Activated B cell treated with CpG ODN at 0.5 μM for 24 hours (primary cell): ENCODE measurements around the gene PTPN13. TPM values are rescaled to one million over a fixed set of nuclear protein-coding genes. Genes with fewer than 3 reads are reported as not detected.

Experiments used
- ATAC-seq: fragments of 200-7000 bp; cut with Tn5 transposase; one replicate; pipeline ENCODE4 v1.10.0; 2021; ENCODE audit warnings: low read depth, mild to moderate bottlenecking, moderate library complexity
- CTCF ChIA-PET: fragments of 350-600 bp; sonication (Branson Sonifier 250); formaldehyde crosslinking; loops from one replicate; lab custom pipeline; 2021; ENCODE audit warnings: antibody characterized with exemption; lab: Charles Lee
- POLR2A ChIA-PET: fragments of 350-600 bp; sonication (Branson Sonifier 250); formaldehyde crosslinking; loops from one replicate; lab custom pipeline; 2021; ENCODE audit warnings: antibody characterized with exemption; lab: Charles Lee
- DNase-seq: peaks from one replicate; pipeline ENCODE4 v3.0.0; 2022
- H3K27ac Mint-ChIP-seq: one replicate; pipeline ENCODE4 v1.8.0; 2020; ENCODE audit warnings: mixed read lengths
- H3K27me3 Mint-ChIP-seq: one replicate; pipeline ENCODE4 v1.8.0; 2021; ENCODE audit warnings: mixed read lengths
- H3K36me3 Mint-ChIP-seq: one replicate; pipeline ENCODE4 v1.8.0; 2021; ENCODE audit warnings: low read depth, mixed read lengths
- H3K4me1 Mint-ChIP-seq: one replicate; pipeline ENCODE4 v1.8.0; 2021; ENCODE audit warnings: mixed read lengths
- H3K4me3 Mint-ChIP-seq: one replicate; pipeline ENCODE4 v1.8.0; 2020; ENCODE audit warnings: mild to moderate bottlenecking, mixed read lengths
- H3K9me3 Mint-ChIP-seq: one replicate; pipeline ENCODE4 v1.8.0; 2020; ENCODE audit warnings: mixed read lengths
- intact Hi-C: fragments of 100-400 bp; cut with micrococcal nuclease; formaldehyde crosslinking; loops from one replicate; pipeline ENCODE4 v1.15.1; 2024
- total RNA-seq: library from RNA; stranded (reverse); gene quantifications from 2 replicates; pipeline ENCODE4 v1.2.3, GENCODE V29; 2022
- TF ChIP-seq, protein P1 (sequence below): fragments of 200-600 bp; IDR thresholded peaks from one replicate; pipeline ENCODE4 v1.8.0; 2022; ENCODE audit warnings: antibody characterized with exemption, mild to moderate bottlenecking

PTPN13 gene
- total RNA-seq, 1 donor from 2014 or later = 0.07 TPM

DNA sequence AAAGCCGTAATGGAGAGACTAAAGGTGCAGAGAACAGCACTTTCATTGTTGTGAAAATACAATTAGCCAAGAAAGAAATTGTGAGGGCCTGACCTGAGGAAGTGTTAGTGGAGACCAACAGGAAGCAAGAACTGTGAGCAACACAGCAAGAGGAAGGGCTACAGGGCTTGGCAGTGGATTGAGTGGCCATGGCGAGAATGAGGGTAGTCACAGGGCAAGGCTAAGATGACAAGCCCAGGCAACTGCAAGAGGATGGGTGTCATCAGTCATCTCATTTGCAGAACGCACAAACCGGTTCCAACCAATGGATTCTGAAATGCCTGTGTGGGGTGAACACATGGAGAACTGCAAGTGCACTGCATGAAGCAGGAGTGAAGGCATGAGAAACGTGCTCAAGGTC is 251.5 kb downstream of the PTPN13 start:
- Mint-ChIP-seq H3K9me3 (no peaks in the 10 kb centered on the region), H3K36me3 (no peaks in the 10 kb centered on the region), H3K27ac (no peak overlapping the region), H3K27me3 (no peaks in the 10 kb centered on the region), H3K4me3 (no peak overlapping the region), H3K4me1 (no peaks in the 10 kb centered on the region)
- TF ChIP-seq, protein P1, sequence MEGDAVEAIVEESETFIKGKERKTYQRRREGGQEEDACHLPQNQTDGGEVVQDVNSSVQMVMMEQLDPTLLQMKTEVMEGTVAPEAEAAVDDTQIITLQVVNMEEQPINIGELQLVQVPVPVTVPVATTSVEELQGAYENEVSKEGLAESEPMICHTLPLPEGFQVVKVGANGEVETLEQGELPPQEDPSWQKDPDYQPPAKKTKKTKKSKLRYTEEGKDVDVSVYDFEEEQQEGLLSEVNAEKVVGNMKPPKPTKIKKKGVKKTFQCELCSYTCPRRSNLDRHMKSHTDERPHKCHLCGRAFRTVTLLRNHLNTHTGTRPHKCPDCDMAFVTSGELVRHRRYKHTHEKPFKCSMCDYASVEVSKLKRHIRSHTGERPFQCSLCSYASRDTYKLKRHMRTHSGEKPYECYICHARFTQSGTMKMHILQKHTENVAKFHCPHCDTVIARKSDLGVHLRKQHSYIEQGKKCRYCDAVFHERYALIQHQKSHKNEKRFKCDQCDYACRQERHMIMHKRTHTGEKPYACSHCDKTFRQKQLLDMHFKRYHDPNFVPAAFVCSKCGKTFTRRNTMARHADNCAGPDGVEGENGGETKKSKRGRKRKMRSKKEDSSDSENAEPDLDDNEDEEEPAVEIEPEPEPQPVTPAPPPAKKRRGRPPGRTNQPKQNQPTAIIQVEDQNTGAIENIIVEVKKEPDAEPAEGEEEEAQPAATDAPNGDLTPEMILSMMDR = no peak
- no peak for DNase-seq
- no peak for ATAC-seq
- POLR2A ChIA-PET = no interaction called here
- CTCF ChIA-PET = no interaction called here
- intact Hi-C loops = no loop called here

- Mint-ChIP-seq H3K4me1 (no peaks in the 10 kb centered on the region), H3K4me3 (no peak overlapping the region), H3K27ac (no peak overlapping the region), H3K9me3 (no peaks in the 10 kb centered on the region), H3K36me3 (no peaks in the 10 kb centered on the region), H3K27me3 (no peaks in the 10 kb centered on the region)
- ATAC-seq (no peak), DNase-seq (no peak)
- CTCF ChIA-PET = no interaction called here
- TF ChIP-seq, protein P1 = no peak
- intact Hi-C loops = no loop called here
- POLR2A ChIA-PET = no interaction called here
Observed at GRCh38 chr4:86846921-86847320, 252.8 kb downstream of the PTPN13 start.

DNA sequence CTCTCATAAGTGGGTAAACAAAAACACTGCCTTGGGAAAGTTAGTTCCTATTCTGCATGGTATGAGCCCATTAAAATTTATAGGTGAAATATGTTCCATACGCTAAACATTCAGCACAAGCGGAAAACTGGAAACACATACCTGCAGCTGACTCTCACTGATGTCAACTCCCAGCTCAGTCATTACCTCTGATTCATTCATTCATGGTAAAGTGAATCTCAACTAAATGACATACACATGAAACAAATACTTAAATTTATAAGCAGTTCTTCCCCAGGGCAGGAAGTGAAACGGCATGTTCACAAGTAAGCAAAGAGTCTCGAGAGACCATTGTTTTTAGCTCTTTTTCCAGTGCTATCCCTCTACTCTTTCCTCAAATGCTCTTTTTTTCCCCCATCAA is 253.5 kb downstream of the PTPN13 start:
- H3K4me3 Mint-ChIP-seq = no peak overlapping the region
- TF ChIP-seq, protein P1 = no peak
- no peaks in the 10 kb centered on the region for H3K4me1 Mint-ChIP-seq
- H3K27me3 Mint-ChIP-seq = no peaks in the 10 kb centered on the region
- H3K9me3 Mint-ChIP-seq = no peaks in the 10 kb centered on the region
- H3K27ac Mint-ChIP-seq = no peak overlapping the region
- ATAC-seq (no peak), DNase-seq (no peak)
- intact Hi-C loops = no loop called here
- H3K36me3 Mint-ChIP-seq = no peaks in the 10 kb centered on the region
- ChIA-PET POLR2A (no interaction called here), CTCF (no interaction called here)

- Mint-ChIP-seq H3K9me3 (no peaks in the 10 kb centered on the region), H3K27ac (no peak overlapping the region), H3K27me3 (no peaks in the 10 kb centered on the region), H3K4me3 (no peak overlapping the region), H3K36me3 (no peaks in the 10 kb centered on the region), H3K4me1 (no peaks in the 10 kb centered on the region)
- intact Hi-C loops = no loop called here
- no peak for ATAC-seq
- ChIA-PET POLR2A (no interaction called here), CTCF (no interaction called here)
- no peak for DNase-seq
- TF ChIP-seq, protein P1 = no peak
Observed at GRCh38 chr4:86848136-86848535, 254.0 kb downstream of the PTPN13 start.

GRCh38 chr4:86848732-86849619 is 254.9 kb downstream of the PTPN13 start, which contains the start of gene SLC10A6:
TSS of gene SLC10A6 (minus strand) at chr4:86849384. CDS start at chr4:86849115, 269 bp downstream.
- no peak within 1 kb of the TSS for H3K4me3 Mint-ChIP-seq
- DNase-seq (no peak), ATAC-seq (no peak)
- POLR2A ChIA-PET = no interaction called here
- H3K27me3 Mint-ChIP-seq = no peaks in the 10 kb centered on the region
- H3K36me3 Mint-ChIP-seq = no peaks in the 10 kb centered on the region
- TF ChIP-seq, protein P1 = no peak
- H3K27ac Mint-ChIP-seq = no peak within 1 kb of the TSS
- intact Hi-C loops = no loop called here
- H3K4me1 Mint-ChIP-seq = no peaks in the 10 kb centered on the region
- CTCF ChIA-PET = interaction anchor here (1.1 kb wide), 1 partner anchor 350 kb away, joined by 3 read pairs; no protein-coding TSS in a partner anchor
- H3K9me3 Mint-ChIP-seq = no peaks in the 10 kb centered on the region
